Measurements from ENCODE around the gene RWDD3.

GRCh38 chr1:95276429-95276828 lies 42.4 kb downstream of the RWDD3 start:
- TF ChIP-seq EZH2 (IDR thresholded peaks at IDR 0.05) (no peak), POLR2AphosphoS5 (IDR thresholded peaks at IDR 0.05; ENCODE audit: borderline replicate concordance, low read depth, low read length) (no peak)

Data from SK-N-MC (cell line).